NCI-H69 (cell line): ENCODE data around the gene ARHGEF33.

Experiments
- DNase-seq: peaks from one replicate; lab custom pipeline; 2025; lab: John Stamatoyannopoulos, UW

Gene ARHGEF33

GRCh38 chr2:38911191-38911590, 21.5 kb downstream of the ARHGEF33 start:
- DNase-seq, result no peak

- no peak for DNase-seq
These were observed 22.9 kb downstream of the ARHGEF33 start for GRCh38 chr2:38912619-38913018.

GRCh38 chr2:38922389-38922788, 32.7 kb downstream of the ARHGEF33 start:
- DNase-seq, result no peak

GRCh38 chr2:38922902-38923301, 33.2 kb downstream of the ARHGEF33 start:
- DNase-seq, result peak; percentile 23

- no peak for DNase-seq
These were observed 36.3 kb downstream of the ARHGEF33 start for GRCh38 chr2:38925982-38926381.

GRCh38 chr2:38930600-38930999, 40.9 kb downstream of the ARHGEF33 start:
- no peak for DNase-seq

- DNase-seq, result no peak
These were observed 42.9 kb downstream of the ARHGEF33 start for GRCh38 chr2:38932586-38932985.

- peak; percentile 58 for DNase-seq
These were observed 44.0 kb downstream of the ARHGEF33 start for GRCh38 chr2:38933653-38934052.

GRCh38 chr2:38934742-38935141, 45.1 kb downstream of the ARHGEF33 start:
- no peak for DNase-seq

GRCh38 chr2:38935568-38936172, 46.0 kb downstream of the ARHGEF33 start:
- no peak for DNase-seq

- DNase-seq, result peak; percentile 12
These were observed 46.8 kb downstream of the ARHGEF33 start for GRCh38 chr2:38936516-38936915.

GRCh38 chr2:38937548-38937947, 47.9 kb downstream of the ARHGEF33 start:
- DNase-seq, result no peak

GRCh38 chr2:38940746-38941145, 51.1 kb downstream of the ARHGEF33 start:
- DNase-seq, result no peak

GRCh38 chr2:38943784-38944183, 54.1 kb downstream of the ARHGEF33 start:
- no peak for DNase-seq

- no peak for DNase-seq
These were observed 55.7 kb downstream of the ARHGEF33 start for GRCh38 chr2:38945372-38945771.

GRCh38 chr2:38945911-38946310, 56.2 kb downstream of the ARHGEF33 start:
- DNase-seq, result no peak

GRCh38 chr2:38947241-38948239, 57.9 kb downstream of the ARHGEF33 start:
- peak; percentile 79 for DNase-seq

- no peak for DNase-seq
These were observed 58.8 kb downstream of the ARHGEF33 start for GRCh38 chr2:38948387-38948882.

- no peak for DNase-seq
These were observed 59.3 kb downstream of the ARHGEF33 start for GRCh38 chr2:38948995-38949394.

- no peak for DNase-seq
These were observed 62.1 kb downstream of the ARHGEF33 start for GRCh38 chr2:38951766-38952165.

- no peak for DNase-seq
These were observed 68.3 kb downstream of the ARHGEF33 start for GRCh38 chr2:38957972-38958371.

- DNase-seq, result no peak
These were observed 69.8 kb downstream of the ARHGEF33 start for GRCh38 chr2:38959466-38959865.
